WTC11 (cell line): ENCODE results near the gene TRIM42. TPM values are rescaled to one million over a fixed set of nuclear protein-coding genes. Genes with fewer than 3 reads are reported as not detected.

Experiments
- ATAC-seq: fragments of 200-7000 bp; cut with Tn5 transposase; 2 replicates; pipeline ENCODE4 v1.10.0; 2021; ENCODE audit warnings: mild to moderate bottlenecking, moderate library complexity
- CTCF ChIA-PET: fragments of 300-600 bp; sonication (Branson Sonifier 250); formaldehyde crosslinking; loops from one replicate; lab custom pipeline; 2021; ENCODE audit warnings: antibody characterized with exemption; lab: Charles Lee
- POLR2A ChIA-PET: fragments of 350-600 bp; sonication (Branson Sonifier 250); formaldehyde crosslinking; loops from one replicate; lab custom pipeline; 2021; ENCODE audit warnings: antibody characterized with exemption; lab: Charles Lee
- DNase-seq: peaks from one replicate; pipeline ENCODE4 v3.0.0; 2021; ENCODE audit warnings: low spot score
- H3K27ac Mint-ChIP-seq: 2 replicates; pipeline ENCODE4 v1.8.0; 2021; ENCODE audit warnings: mixed read lengths
- H3K27me3 Mint-ChIP-seq: 2 replicates; pipeline ENCODE4 v1.8.0; 2021; ENCODE audit warnings: low read depth, mild to moderate bottlenecking, moderate library complexity, mixed read lengths
- H3K36me3 Mint-ChIP-seq: 2 replicates; pipeline ENCODE4 v1.8.0; 2021; ENCODE audit warnings: mixed read lengths
- H3K4me1 Mint-ChIP-seq: 2 replicates; pipeline ENCODE4 v1.8.0; 2022; ENCODE audit warnings: mixed read lengths
- H3K4me3 Mint-ChIP-seq: 2 replicates; pipeline ENCODE4 v1.8.0; 2021; ENCODE audit warnings: mild to moderate bottlenecking, moderate library complexity, mixed read lengths
- H3K9me3 Mint-ChIP-seq: 2 replicates; pipeline ENCODE4 v1.8.0; 2021; ENCODE audit warnings: mixed read lengths
- ETV6 ChIP-seq: sonication (generic); formaldehyde crosslinking; IDR thresholded peaks from 2 replicates; pipeline ENCODE4 v1.8.1; 2022; ENCODE audit warnings: mild to moderate bottlenecking, missing genetic modification reagents
- FOXJ3 ChIP-seq: sonication (generic); formaldehyde crosslinking; IDR thresholded peaks from 2 replicates; pipeline ENCODE4 v1.9.0; 2021; ENCODE audit warnings: missing genetic modification reagents, mild to moderate bottlenecking, borderline replicate concordance
- FOXP4 ChIP-seq: sonication (generic); formaldehyde crosslinking; IDR thresholded peaks from 2 replicates; pipeline ENCODE4 v1.8.0; 2022; ENCODE audit warnings: mild to moderate bottlenecking, missing genetic modification reagents
- HMGXB4 ChIP-seq: sonication (generic); formaldehyde crosslinking; IDR thresholded peaks from 2 replicates; pipeline ENCODE4 v1.8.1; 2023; ENCODE audit warnings: mild to moderate bottlenecking, moderate library complexity, missing genetic modification reagents
- MYBL2 ChIP-seq: sonication (generic); formaldehyde crosslinking; IDR thresholded peaks from 2 replicates; pipeline ENCODE4 v1.8.1; 2023; ENCODE audit warnings: mild to moderate bottlenecking, moderate library complexity, missing genetic modification reagents
- NR1H2 ChIP-seq: sonication (generic); formaldehyde crosslinking; IDR thresholded peaks from 2 replicates; pipeline ENCODE4 v1.9.0; 2021; ENCODE audit warnings: mild to moderate bottlenecking, moderate library complexity, missing genetic modification reagents
- NR3C1 ChIP-seq: sonication (generic); formaldehyde crosslinking; conservative IDR thresholded peaks from 2 replicates; pipeline ENCODE4 v1.8.1; 2023; ENCODE audit warnings: low read depth, mild to moderate bottlenecking, missing genetic modification reagents
- OVOL2 ChIP-seq: fragments of 250-450 bp; sonication (Bioruptor Pico); IDR thresholded peaks from 2 replicates; pipeline ENCODE4 v1.9.0; 2021; ENCODE audit warnings: mild to moderate bottlenecking, borderline replicate concordance
- PREB ChIP-seq: sonication (generic); formaldehyde crosslinking; IDR thresholded peaks from 2 replicates; pipeline ENCODE4 v1.8.1; 2022; ENCODE audit warnings: mild to moderate bottlenecking, missing genetic modification reagents, moderate library complexity, borderline replicate concordance
- PRRX2 ChIP-seq: fragments of 250-450 bp; sonication (Bioruptor Pico); IDR thresholded peaks from 2 replicates; pipeline ENCODE4 v1.8.0; 2021; ENCODE audit warnings: mild to moderate bottlenecking
- SP1 ChIP-seq: sonication (generic); formaldehyde crosslinking; conservative IDR thresholded peaks from 2 replicates; pipeline ENCODE4 v1.8.1; 2022; ENCODE audit warnings: missing genetic modification reagents
- TEAD1 ChIP-seq: sonication (generic); formaldehyde crosslinking; IDR thresholded peaks from 2 replicates; pipeline ENCODE4 v1.8.0; 2022; ENCODE audit warnings: mild to moderate bottlenecking, missing genetic modification reagents
- TP53 ChIP-seq: sonication (generic); formaldehyde crosslinking; IDR thresholded peaks from 2 replicates; pipeline ENCODE4 v1.8.1; 2023; ENCODE audit warnings: mild to moderate bottlenecking, missing genetic modification reagents
- ZMAT4 ChIP-seq: fragments of 250-450 bp; sonication (Bioruptor Pico); IDR thresholded peaks from 2 replicates; pipeline ENCODE4 v1.9.0; 2021; ENCODE audit warnings: mild to moderate bottlenecking
- ZNF512 ChIP-seq: sonication (generic); formaldehyde crosslinking; IDR thresholded peaks from 2 replicates; pipeline ENCODE4 v1.8.1; 2022; ENCODE audit warnings: missing genetic modification reagents, borderline replicate concordance
- total RNA-seq: library from RNA; stranded (reverse); gene quantifications from 3 replicates; pipeline ENCODE4 v1.2.3, GENCODE V29; 2021

The TRIM42 gene
- total RNA-seq, 1 experiment from 2014 or later = not detected

GRCh38 chr3:140704733-140705132 lies 26.9 kb downstream of the TRIM42 start (continued):
- TF ChIP-seq FOXP4 (CRISPR knock-in tag) = no peak
- no peak for TF ChIP-seq ZMAT4
- no peak for TF ChIP-seq OVOL2 (CRISPR knock-in tag)
- no peak for TF ChIP-seq MYBL2 (CRISPR knock-in tag)
- no peak for TF ChIP-seq TP53 (CRISPR knock-in tag)

GRCh38 chr3:140705954-140706353 lies 28.1 kb downstream of the TRIM42 start:
- Mint-ChIP-seq H3K36me3 (peaks cover 16% of the 10 kb centered on the region), H3K4me3 (no peak overlapping the region), H3K4me1 (no peaks in the 10 kb centered on the region), H3K27me3 (peaks cover 3% of the 10 kb centered on the region), H3K9me3 (peaks cover 29% of the 10 kb centered on the region), H3K27ac (no peak overlapping the region)
- CTCF ChIA-PET = no interaction called here
- ATAC-seq = no peak
- TF ChIP-seq PREB (CRISPR knock-in tag) (no peak), ETV6 (CRISPR knock-in tag) (no peak), ZNF512 (no peak), PRRX2 (CRISPR knock-in tag) (no peak), TEAD1 (CRISPR knock-in tag) (no peak), NR1H2 (no peak), FOXJ3 (CRISPR knock-in tag) (no peak), SP1 (CRISPR knock-in tag) (no peak), TP53 (CRISPR knock-in tag) (no peak), NR3C1 (CRISPR knock-in tag) (no peak), HMGXB4 (CRISPR knock-in tag) (no peak)
- TF ChIP-seq, all 79 proteins: peak for 0
- no peak for DNase-seq
- POLR2A ChIA-PET = no interaction called here

GRCh38 chr3:140706360-140706759 lies 28.5 kb downstream of the TRIM42 start:
- no peak for TF ChIP-seq TEAD1 (CRISPR knock-in tag)
- no peaks in the 10 kb centered on the region for H3K4me1 Mint-ChIP-seq
- CTCF ChIA-PET = no interaction called here

More at GRCh38 chr3:140706360-140706759, 28.5 kb downstream of the TRIM42 start:
- peaks cover 16% of the 10 kb centered on the region for H3K36me3 Mint-ChIP-seq
- H3K4me3 Mint-ChIP-seq = no peak overlapping the region
- POLR2A ChIA-PET = no interaction called here
- H3K27me3 Mint-ChIP-seq = peaks cover 3% of the 10 kb centered on the region
- H3K27ac Mint-ChIP-seq = no peak overlapping the region
- H3K9me3 Mint-ChIP-seq = peaks cover 29% of the 10 kb centered on the region
- no peak for DNase-seq
- ATAC-seq = no peak
